H1 (cell line): ENCODE data around the gene E2F8. TPM values are rescaled to one million over a fixed set of nuclear protein-coding genes. Genes with fewer than 3 reads are reported as not detected.

Experiments
- BRCA1 ChIP-seq: IDR thresholded peaks from 2 replicates; pipeline ENCODE4 v1.6.1; 2012; ENCODE audit warnings: low read depth, low read length, improper control_type of control experiment
- CTBP2 ChIP-seq: IDR thresholded peaks from 2 replicates; pipeline ENCODE4 v1.7.0; 2011; ENCODE audit warnings: borderline replicate concordance, mild to moderate bottlenecking, moderate library complexity, mixed read lengths, low read length; ENCODE audit not compliant: insufficient read depth, insufficient read length
- KDM1A ChIP-seq: fragments of 200-600, 300-600 bp; sonication (generic); IDR thresholded peaks from 2 replicates; pipeline ENCODE4 v1.7.1; 2016; ENCODE audit warnings: mild to moderate bottlenecking, low read length, borderline replicate concordance
- NRF1 ChIP-seq: IDR thresholded peaks from 2 replicates; pipeline ENCODE4 v1.6.1; 2011; ENCODE audit warnings: mild to moderate bottlenecking, low read depth, low read length, improper control_type of control experiment
- RAD21 ChIP-seq, 2 experiments: IDR thresholded peaks in 1 of 2; conservative IDR thresholded peaks in 1 of 2; 2 replicates each; pipeline ENCODE4 v1.6.1; 2011; ENCODE audit warnings: low read depth in 2 of 2, low read length in 2 of 2, improper control_type of control experiment in 1 of 2, inconsistent platforms in 1 of 2, mild to moderate bottlenecking in 1 of 2, moderate library complexity in 1 of 2
- RFX5 ChIP-seq: IDR thresholded peaks from 2 replicates; pipeline ENCODE4 v1.6.1; 2011; ENCODE audit warnings: low read depth, low read length, improper control_type of control experiment, borderline replicate concordance
- TEAD4 ChIP-seq: IDR thresholded peaks from 2 replicates; pipeline ENCODE4 v1.6.1; 2012; ENCODE audit warnings: low read depth, low read length, inconsistent platforms, mixed read lengths
- polyA plus RNA-seq, 7 experiments: library from polyadenylated mRNA; depleted of rRNA in 3 of 7; stranded (reverse) in 5 of 7; unstranded in 2 of 7; fragments of >200 nt in 5 of 7; fragments of 200-250 nt in 2 of 7; gene quantifications; 1 replicate in 5 of 7; 2 replicates in 1 of 7; 4 replicates in 1 of 7; pipeline versions ENCODE4 v1.2.1 to v1.2.3, GENCODE V29; 2011 to 2013; ENCODE audit warnings: missing spikeins in 2 of 7, mixed read lengths in 2 of 7
- total RNA-seq: library from RNA; stranded (reverse); fragmentation: NEBNext Ultra II Directional; extraction: Animal tissue kit (Norgen Biotek cat#: 25700); gene quantifications from 2 replicates; pipeline ENCODE4 v1.2.1, GENCODE V29; 2021

E2F8 gene
- total and polyA plus RNA-seq, 2 of the 8 experiments (the other 6 are each of a cell fraction or from before 2014, with no cell fraction given) = 5.4 to 11.4 TPM

DNA sequence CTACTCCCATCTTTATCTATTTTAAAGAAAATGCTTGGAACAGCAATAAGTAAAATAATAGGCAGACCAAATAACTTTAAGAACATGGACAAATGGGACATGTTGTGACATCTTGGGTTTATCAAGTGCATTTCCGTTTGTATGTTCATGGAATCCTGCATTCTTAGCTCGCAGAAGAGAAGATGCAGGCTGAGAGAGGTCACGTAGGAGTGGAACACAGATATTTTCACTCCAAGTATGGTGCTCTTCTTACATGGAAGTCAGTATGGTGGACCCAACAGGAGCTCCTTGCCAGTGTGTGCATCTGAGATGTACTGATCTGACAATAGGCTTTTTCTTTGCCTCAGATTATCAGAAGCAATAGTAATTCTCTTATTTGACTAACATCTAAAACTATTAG lies 1.7 kb downstream of the E2F8 start (continued):
- no peak for TF ChIP-seq CTBP2
- no peak for TF ChIP-seq RAD21 (IDR thresholded peaks at IDR 0.05 in 1 of 2, conservative IDR thresholded peaks at IDR 0.05 in 1 of 2; ENCODE audit: low read depth in 2 of 2, low read length in 2 of 2)
- no peak for TF ChIP-seq TEAD4
- no peak for TF ChIP-seq RFX5
- TF ChIP-seq BRCA1 = no peak
- TF ChIP-seq KDM1A = no peak
- TF ChIP-seq NRF1 = no peak
